Stimulated activated naive CD8-positive, alpha-beta T cell treated with anti-CD3 and anti-CD28 coated beads, Interleukin-15, Interleukin-2, amounts not matched to agents 100 U/mL and 50 U/mL, for 24 hours (primary cell): ENCODE results near the gene SLC46A2.

Experiments used
- ATAC-seq: fragments of 150-1000 bp; cut with Tn5 transposase; one replicate; pipeline ENCODE4 v1.10.0; 2021
- DNase-seq: peaks from one replicate; pipeline ENCODE4 v3.0.0; 2021

SLC46A2 gene

DNA sequence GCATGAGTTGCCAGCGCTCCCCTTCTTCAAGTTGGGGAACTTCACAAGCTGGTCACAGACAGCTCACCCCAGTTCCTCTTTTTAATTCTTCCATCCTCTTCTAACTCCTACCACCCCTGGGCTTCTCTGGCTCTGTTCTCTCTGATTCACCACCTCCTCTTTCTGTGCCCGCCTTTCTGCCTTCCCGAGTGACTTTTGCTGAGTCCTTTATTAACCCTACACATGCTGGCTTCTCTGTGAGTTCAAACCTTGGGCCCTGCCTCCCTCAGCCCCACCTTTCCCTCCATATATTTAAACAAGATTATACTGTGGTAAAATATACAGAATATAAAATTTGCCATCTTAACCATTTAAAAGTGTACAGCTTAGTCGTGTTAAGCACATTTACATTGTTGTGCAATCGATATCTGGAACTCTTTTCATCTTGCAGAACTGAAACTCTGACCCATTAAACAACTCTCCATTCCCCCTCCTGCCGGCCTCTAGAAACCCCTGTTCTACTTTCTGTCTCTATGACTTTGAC lies 32.0 kb downstream of the SLC46A2 start:
- DNase-seq, result no peak
- peak; percentile 47 for ATAC-seq

DNA sequence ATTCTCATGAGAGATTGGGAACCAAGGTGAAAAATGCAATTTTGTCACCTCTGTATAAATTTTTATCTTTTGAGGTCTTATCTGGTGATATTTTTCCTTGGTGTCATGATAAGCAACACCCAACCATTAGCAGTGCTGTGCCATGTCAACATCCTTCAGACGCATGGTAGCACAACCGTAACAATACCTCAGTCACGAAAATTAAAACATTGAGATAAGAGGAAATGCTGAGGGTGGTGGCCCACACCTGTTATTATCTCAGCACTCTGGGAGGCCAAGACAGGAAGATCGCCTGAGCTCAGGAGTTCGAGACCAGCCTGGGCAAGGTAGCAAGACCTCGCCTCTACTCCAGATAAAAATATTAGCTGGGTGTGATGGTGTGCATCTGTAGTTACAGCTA lies 32.7 kb downstream of the SLC46A2 start:
- no peak for DNase-seq
- no peak for ATAC-seq

DNA sequence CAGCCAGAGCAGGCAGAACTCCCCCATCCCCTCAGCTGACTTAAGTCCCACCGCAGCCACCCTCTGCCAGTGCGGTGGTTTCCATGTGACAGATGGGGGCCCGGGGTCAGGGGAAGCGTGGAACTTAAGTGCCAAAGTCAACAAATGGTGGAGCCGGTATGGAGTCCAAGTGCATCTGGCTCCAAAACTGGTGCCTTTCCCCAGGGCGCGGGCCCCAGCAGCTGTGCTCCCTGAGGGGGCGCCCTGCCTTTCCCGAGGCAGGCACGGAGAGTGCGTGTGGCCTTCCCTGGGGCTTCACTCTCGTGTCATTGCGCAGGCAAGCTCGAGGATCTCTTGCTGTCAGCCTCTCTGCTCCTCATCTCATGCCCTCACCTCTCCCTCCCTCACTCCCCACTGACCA lies 33.8 kb downstream of the SLC46A2 start:
- DNase-seq (no peak), ATAC-seq (no peak)

- ATAC-seq (no peak), DNase-seq (no peak)
These were observed 34.5 kb downstream of the SLC46A2 start for GRCh38 chr9:112856200-112856599.

- DNase-seq (no peak), ATAC-seq (no peak)
These were observed 36.0 kb downstream of the SLC46A2 start for GRCh38 chr9:112854657-112855056.

DNA sequence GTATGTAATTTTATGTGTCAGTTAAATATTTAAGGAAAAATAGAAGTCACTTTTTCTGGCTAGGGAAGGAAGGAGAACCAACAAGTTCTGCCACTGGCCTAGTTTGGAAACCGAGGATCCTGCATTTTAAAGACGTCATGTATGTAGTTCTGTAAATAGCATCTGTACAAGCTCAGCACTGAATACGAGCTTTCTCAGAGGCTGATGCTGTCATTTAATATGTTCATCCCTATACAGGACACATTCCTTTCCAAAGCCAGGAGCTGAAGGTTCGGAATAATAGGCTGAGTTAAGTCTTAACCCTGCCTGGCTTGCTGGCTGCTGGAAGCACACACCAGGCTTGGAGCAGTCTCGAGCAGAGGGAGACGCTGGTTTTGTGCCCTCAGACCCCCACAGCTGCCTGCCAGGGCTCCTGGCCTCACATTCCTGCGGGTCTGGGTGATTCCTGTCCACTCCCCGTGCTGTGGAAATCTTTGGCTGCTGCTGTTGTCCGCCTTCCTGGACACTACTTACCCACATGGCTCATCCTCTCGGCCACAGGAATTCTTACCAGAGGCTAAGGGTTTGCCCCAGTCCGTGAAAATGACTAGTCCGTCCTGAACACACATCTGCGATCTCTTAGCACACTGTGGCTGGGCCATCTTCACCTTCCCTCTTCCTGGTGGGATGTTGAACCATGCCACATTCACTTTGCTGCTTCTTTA lies 36.6 kb downstream of the SLC46A2 start:
- ATAC-seq, result no peak

DNA sequence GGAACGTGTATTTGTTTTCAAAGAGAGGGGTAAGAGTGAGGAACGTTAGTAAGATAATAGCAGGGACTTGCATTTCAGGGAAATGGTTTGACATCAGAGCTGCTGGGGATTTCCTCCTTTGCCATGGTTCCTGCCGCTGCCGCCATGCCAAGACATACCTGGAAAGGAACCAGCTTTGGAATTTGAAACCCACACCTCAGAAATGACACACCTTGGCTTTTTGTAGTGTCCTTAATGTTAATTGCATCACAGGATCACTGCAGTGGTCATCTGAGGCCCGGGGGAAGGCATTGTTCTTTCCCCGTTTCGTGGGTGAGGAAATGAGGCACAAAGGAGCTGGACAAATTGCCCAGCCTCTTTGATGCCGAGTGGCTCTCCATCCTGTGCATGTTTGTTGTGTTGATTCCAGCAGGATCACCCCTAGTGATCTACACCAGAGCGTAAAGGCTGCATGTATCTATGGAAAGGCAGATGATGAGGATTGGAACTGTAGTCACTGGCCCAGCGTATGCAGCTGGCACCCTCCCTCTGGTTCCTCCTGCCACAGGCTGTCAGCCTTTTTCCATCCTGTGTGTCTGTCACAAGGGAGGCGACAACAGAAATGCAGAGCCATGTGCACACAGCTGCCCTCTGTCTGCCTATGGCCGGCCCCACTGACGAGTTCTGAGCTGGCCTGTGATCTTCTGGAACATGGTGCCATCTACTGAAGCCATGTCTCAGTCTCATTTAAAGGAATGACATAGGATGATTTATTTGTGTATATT lies 37.8 kb downstream of the SLC46A2 start:
- DNase-seq, result no peak
- ATAC-seq, result no peak

More for the DNA sequence above, 36.6 kb downstream of the SLC46A2 start:
- no peak for DNase-seq

GRCh38 chr9:112850840-112851239 lies 39.8 kb downstream of the SLC46A2 start:
- no peak for DNase-seq
- ATAC-seq, result no peak

GRCh38 chr9:112849363-112849922 lies 41.2 kb downstream of the SLC46A2 start:
- no peak for DNase-seq

DNA sequence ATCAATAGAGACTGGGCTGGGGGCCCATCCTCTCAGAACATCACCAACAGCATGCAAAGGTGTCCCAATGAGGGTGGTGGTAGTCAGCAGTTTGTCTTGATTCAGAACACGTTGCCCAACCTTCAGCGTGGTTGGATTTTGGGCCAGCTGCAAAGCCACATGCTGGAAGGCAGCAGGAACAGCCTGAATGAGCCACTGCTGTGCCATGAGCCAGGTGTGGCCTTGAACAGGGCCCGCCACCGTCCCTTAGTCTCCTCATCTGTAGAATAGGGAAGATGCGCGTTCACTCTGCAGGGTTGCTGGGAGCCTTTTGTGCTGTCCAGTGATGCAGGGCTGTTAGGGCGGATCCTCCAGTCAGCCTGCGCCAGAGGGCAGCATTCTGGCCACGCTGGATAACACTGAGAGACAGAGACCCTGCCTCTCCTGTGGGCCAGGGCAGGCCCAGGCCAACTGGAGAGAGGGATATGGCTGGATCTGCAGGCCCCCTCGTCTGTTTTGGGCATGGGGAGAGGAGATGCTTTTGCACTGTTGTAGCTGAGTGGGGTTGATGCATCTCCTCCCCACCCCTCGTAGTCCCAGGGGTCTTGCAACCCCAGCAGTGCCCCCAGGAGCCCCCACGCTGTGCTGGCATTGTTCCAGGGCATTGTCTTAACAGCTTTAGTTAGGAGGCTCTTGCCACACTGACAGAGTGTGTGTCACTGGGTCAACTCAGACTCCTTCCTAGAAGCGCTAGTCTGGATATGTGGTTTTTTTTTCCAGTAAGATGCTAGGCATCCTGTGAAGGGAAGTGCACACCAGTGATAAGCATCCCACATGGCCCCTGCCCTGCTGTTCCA lies 42.1 kb downstream of the SLC46A2 start:
- no peak for DNase-seq
- ATAC-seq, result no peak

More at GRCh38 chr9:112849363-112849922, 41.2 kb downstream of the SLC46A2 start:
- peak; percentile 44 for ATAC-seq

DNA sequence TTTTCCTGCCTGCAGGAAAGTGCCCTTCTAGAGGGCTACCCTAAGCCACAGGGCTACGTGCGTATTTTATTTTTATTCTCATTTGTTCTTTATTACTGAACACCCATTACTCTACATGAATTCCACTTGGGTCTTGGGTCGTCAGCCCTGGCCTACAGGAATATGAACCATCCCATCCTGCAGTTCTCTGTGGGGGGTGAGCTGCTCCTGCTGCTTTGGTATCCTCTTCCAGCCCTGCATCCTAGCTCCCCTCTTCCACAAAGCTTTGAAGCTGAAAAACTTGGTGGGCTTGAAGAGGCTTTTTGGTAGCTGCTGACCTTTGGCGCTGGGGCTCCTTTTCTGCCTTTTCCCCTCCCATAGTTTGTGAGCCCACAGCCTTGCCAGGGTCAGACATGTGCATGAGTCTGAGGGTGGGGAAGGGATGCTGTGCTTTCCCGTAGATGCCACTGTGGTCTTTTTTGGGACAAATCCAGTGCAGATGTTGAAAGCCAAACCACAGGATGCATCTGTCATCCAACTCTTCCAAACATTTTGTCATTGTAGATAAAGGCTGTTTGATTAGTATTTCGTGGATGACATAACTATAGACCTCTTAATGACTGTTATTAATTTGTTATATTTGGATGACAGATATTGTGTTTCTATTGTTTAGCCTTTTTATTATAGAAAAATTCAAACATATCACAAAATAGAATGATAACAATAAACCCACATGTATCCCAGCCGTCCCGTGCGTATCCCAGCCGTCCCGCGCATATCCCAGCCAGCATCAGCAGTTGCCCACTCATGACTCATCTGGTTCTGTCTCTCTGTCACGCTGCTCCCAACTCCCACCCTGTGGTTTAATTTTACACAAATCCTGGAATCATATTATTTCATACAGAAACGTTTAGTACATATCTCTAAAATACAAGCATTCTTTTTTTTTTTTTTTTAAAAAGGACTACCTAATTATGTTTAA lies 43.9 kb downstream of the SLC46A2 start:
- DNase-seq, result no peak
- no peak for ATAC-seq

GRCh38 chr9:112844771-112845542 lies 45.7 kb downstream of the SLC46A2 start:
- peak; percentile 57 for ATAC-seq
- DNase-seq, result peak; percentile 87

DNA sequence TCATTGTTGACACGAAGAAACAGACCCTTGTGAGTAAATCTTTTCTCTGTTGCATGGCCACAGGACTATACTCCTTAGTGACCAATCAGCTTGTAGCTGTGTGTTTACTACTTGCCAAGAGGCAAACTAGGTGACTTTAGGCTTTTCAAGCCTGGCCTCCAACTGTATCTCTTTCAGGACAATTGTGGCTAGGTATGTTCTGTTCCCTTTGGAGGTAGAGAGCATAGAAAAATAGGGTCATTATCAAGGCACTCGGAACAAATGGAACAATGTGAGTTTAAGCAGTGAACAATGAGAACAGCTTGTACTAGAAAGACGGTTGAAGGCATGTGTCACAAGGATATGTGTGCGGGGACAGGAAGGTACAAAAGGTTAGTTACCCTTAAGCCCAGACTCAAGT lies 48.1 kb downstream of the SLC46A2 start:
- ATAC-seq (no peak), DNase-seq (no peak)

- ATAC-seq (no peak), DNase-seq (no peak)
These were observed 49.4 kb downstream of the SLC46A2 start for GRCh38 chr9:112841261-112841660.

- ATAC-seq, result no peak
These were observed 51.3 kb downstream of the SLC46A2 start for GRCh38 chr9:112839331-112839730.

GRCh38 chr9:112838342-112838741 lies 52.3 kb downstream of the SLC46A2 start:
- DNase-seq, result no peak
- no peak for ATAC-seq

More at GRCh38 chr9:112839331-112839730, 51.3 kb downstream of the SLC46A2 start:
- DNase-seq, result no peak

GRCh38 chr9:112836394-112836793 lies 54.3 kb downstream of the SLC46A2 start:
- DNase-seq (no peak), ATAC-seq (no peak)

GRCh38 chr9:112833081-112833480 lies 57.6 kb downstream of the SLC46A2 start:
- ATAC-seq (no peak), DNase-seq (no peak)

- ATAC-seq (no peak), DNase-seq (no peak)
These were observed 58.7 kb downstream of the SLC46A2 start for GRCh38 chr9:112831969-112832368.

GRCh38 chr9:112831281-112831851 lies 59.3 kb downstream of the SLC46A2 start:
- ATAC-seq, result no peak
- DNase-seq, result no peak
